GM20000 (cell line): Measurements from ENCODE around the gene ABAT.

Experiments used
- DNase-seq: peaks from one replicate; pipeline ENCODE4 v3.0.0; 2012; ENCODE audit warnings: low spot score
- CTCF ChIP-seq: IDR thresholded peaks from 2 replicates; pipeline ENCODE4 v1.5.1; 2012; ENCODE audit warnings: mild to moderate bottlenecking, control low read depth; ENCODE audit errors: extremely low read depth, missing control alignments

Gene ABAT

GRCh38 chr16:8764525-8765250 lies 90.3 kb downstream of the ABAT start:
- DNase-seq, result no peak
- no peak for TF ChIP-seq CTCF

- DNase-seq, result no peak
- no peak for TF ChIP-seq CTCF
These were observed 92.8 kb downstream of the ABAT start for GRCh38 chr16:8767176-8767575.

- no peak for TF ChIP-seq CTCF
- no peak for DNase-seq
These were observed 93.9 kb downstream of the ABAT start for GRCh38 chr16:8768283-8768682.

- DNase-seq, result no peak
- TF ChIP-seq CTCF, result no peak
These were observed 94.3 kb downstream of the ABAT start for GRCh38 chr16:8768692-8769091.

- no peak for TF ChIP-seq CTCF
- no peak for DNase-seq
These were observed 99.1 kb downstream of the ABAT start for GRCh38 chr16:8773537-8773936.

GRCh38 chr16:8774208-8774607 lies 99.8 kb downstream of the ABAT start:
- no peak for TF ChIP-seq CTCF
- DNase-seq, result no peak

- TF ChIP-seq CTCF, result no peak
- no peak for DNase-seq
These were observed 100.9 kb downstream of the ABAT start for GRCh38 chr16:8775359-8775758.
